NCI-H1436 (cell line): ENCODE data around the gene TBC1D16.

ENCODE experiments used
- DNase-seq: peaks from one replicate; lab custom pipeline; 2025; lab: John Stamatoyannopoulos, UW

TBC1D16 gene

DNA sequence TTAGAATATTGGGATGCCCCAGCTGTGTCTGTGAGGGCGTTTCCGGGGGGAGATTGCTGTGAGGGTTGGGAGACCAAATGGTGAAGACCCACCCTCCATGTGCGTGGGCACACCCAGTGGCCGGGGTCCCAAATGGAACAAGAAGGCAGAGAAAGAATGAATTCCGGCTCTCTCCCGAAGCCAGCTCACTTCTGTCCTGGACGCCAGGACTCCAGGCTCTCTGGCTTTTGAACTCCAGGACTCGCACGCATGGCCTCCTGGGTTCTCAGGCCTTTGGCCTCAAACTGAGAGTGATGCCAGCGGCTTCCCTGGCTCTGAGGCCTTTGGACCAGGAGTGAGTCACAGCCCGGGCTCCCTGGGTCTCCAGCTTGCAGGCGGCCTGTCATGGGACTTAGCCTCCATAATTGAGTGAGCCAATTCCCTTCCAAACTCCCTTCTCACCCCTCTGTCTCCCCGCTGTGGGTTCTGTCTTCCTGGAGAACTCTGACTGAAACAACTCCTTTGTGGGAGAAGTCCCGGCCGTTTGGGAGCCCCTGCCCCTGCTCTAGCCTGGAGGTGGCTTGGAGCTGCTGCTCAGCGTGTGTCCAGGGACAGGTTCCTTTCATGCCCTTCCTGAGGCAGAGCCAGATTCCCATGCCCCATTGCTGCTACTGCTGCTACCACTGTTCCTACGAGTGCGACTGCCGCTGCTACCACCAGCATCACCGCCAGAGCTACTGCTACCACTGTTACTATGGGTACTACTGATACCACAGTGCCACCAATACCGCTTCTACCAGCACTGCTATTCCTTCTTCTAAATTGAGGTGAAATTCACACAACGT is 146.6 kb downstream of the TBC1D16 start:
- DNase-seq: no peak

- no peak for DNase-seq
Measured at GRCh38 chr17:79888009-79888540, 147.6 kb downstream of the TBC1D16 start.

GRCh38 chr17:79887451-79887991 is 148.2 kb downstream of the TBC1D16 start:
- no peak for DNase-seq

DNA sequence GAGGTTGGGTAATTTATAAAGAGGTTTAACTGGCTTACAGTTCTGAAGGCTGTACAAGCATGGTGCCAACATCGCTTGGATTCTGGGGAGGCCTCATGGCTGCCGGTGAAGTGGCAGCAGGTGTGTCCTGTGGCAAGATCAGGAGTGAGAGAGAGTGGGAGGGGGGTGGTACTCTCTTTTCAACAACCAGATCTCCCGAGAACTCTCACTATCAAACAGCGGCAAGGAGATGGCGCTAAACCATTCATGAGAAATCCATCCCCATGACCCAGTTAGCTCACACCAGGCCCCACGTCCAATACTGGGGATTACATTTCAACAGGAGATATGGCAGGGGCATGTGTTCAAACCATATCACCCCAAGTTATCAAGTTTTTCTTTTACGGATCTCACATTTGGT is 152.5 kb downstream of the TBC1D16 start:
- peak; percentile 29 for DNase-seq
